ENCODE results near the gene C10orf71.

C10orf71 gene

GRCh38 chr10:49330127-49330665 is 31.2 kb downstream of the C10orf71 start:
- no peaks in the 10 kb centered on the region for H3K4me1 ChIP-seq (ENCODE audit: control insufficient read depth, insufficient read depth, low read length)
- H3K27me3 ChIP-seq (replicated peaks; ENCODE audit: control insufficient read depth, insufficient read depth, low read length) = peaks cover 16% of the 10 kb centered on the region
- H3K4me3 ChIP-seq (ENCODE audit: low read length) = no peak overlapping the region
- no peaks in the 10 kb centered on the region for H3K36me3 ChIP-seq (ENCODE audit: control insufficient read depth, insufficient read depth, low read length, severe bottlenecking)
- DNase-seq (ENCODE audit: low read depth) = no peak
- H3K9ac ChIP-seq (ENCODE audit: low read length) = no peak overlapping the region
- no peaks in the 10 kb centered on the region for H3K9me3 ChIP-seq (ENCODE audit: control insufficient read depth, low read length)

GRCh38 chr10:49331431-49331830 is 32.5 kb downstream of the C10orf71 start:
- H3K4me1 ChIP-seq (ENCODE audit: control insufficient read depth, insufficient read depth, low read length) = no peaks in the 10 kb centered on the region
- H3K9ac ChIP-seq (ENCODE audit: low read length) = no peak overlapping the region
- H3K27me3 ChIP-seq (replicated peaks; ENCODE audit: control insufficient read depth, insufficient read depth, low read length) = peaks cover 13% of the 10 kb centered on the region
- DNase-seq (ENCODE audit: low read depth) = no peak
- H3K36me3 ChIP-seq (ENCODE audit: control insufficient read depth, insufficient read depth, low read length, severe bottlenecking) = no peaks in the 10 kb centered on the region
- H3K9me3 ChIP-seq (ENCODE audit: control insufficient read depth, low read length) = no peaks in the 10 kb centered on the region
- no peak overlapping the region for H3K4me3 ChIP-seq (ENCODE audit: low read length)

GRCh38 chr10:49332333-49332732 is 33.4 kb downstream of the C10orf71 start:
- H3K4me1 ChIP-seq (ENCODE audit: control insufficient read depth, insufficient read depth, low read length) = no peaks in the 10 kb centered on the region
- H3K4me3 ChIP-seq (ENCODE audit: low read length) = no peak overlapping the region
- H3K27me3 ChIP-seq (replicated peaks; ENCODE audit: control insufficient read depth, insufficient read depth, low read length) = peaks cover 13% of the 10 kb centered on the region
- no peaks in the 10 kb centered on the region for H3K36me3 ChIP-seq (ENCODE audit: control insufficient read depth, insufficient read depth, low read length, severe bottlenecking)
- DNase-seq (ENCODE audit: low read depth) = no peak
- no peaks in the 10 kb centered on the region for H3K9me3 ChIP-seq (ENCODE audit: control insufficient read depth, low read length)
- H3K9ac ChIP-seq (ENCODE audit: low read length) = no peak overlapping the region

- Histone ChIP-seq H3K4me1 (ENCODE audit: control insufficient read depth, insufficient read depth, low read length) (no peaks in the 10 kb centered on the region), H3K36me3 (ENCODE audit: control insufficient read depth, insufficient read depth, low read length, severe bottlenecking) (no peaks in the 10 kb centered on the region), H3K9ac (ENCODE audit: low read length) (no peak overlapping the region), H3K27me3 (replicated peaks; ENCODE audit: control insufficient read depth, insufficient read depth, low read length) (peaks cover 17% of the 10 kb centered on the region), H3K9me3 (ENCODE audit: control insufficient read depth, low read length) (no peaks in the 10 kb centered on the region), H3K4me3 (ENCODE audit: low read length) (no peak overlapping the region)
- DNase-seq (ENCODE audit: low read depth) = no peak
These were observed 33.8 kb downstream of the C10orf71 start for GRCh38 chr10:49332768-49333167.

GRCh38 chr10:49333192-49333591 is 34.2 kb downstream of the C10orf71 start:
- peaks cover 17% of the 10 kb centered on the region for H3K27me3 ChIP-seq (replicated peaks; ENCODE audit: control insufficient read depth, insufficient read depth, low read length)
- H3K4me1 ChIP-seq (ENCODE audit: control insufficient read depth, insufficient read depth, low read length) = no peaks in the 10 kb centered on the region
- H3K36me3 ChIP-seq (ENCODE audit: control insufficient read depth, insufficient read depth, low read length, severe bottlenecking) = no peaks in the 10 kb centered on the region
- DNase-seq (ENCODE audit: low read depth) = no peak
- no peak overlapping the region for H3K4me3 ChIP-seq (ENCODE audit: low read length)
- H3K9me3 ChIP-seq (ENCODE audit: control insufficient read depth, low read length) = no peaks in the 10 kb centered on the region
- no peak overlapping the region for H3K9ac ChIP-seq (ENCODE audit: low read length)

- H3K9me3 ChIP-seq (ENCODE audit: control insufficient read depth, low read length) = no peaks in the 10 kb centered on the region
- no peak overlapping the region for H3K9ac ChIP-seq (ENCODE audit: low read length)
- DNase-seq (ENCODE audit: low read depth) = no peak
- peaks cover 17% of the 10 kb centered on the region for H3K27me3 ChIP-seq (replicated peaks; ENCODE audit: control insufficient read depth, insufficient read depth, low read length)
- no peaks in the 10 kb centered on the region for H3K4me1 ChIP-seq (ENCODE audit: control insufficient read depth, insufficient read depth, low read length)
- no peaks in the 10 kb centered on the region for H3K36me3 ChIP-seq (ENCODE audit: control insufficient read depth, insufficient read depth, low read length, severe bottlenecking)
- H3K4me3 ChIP-seq (ENCODE audit: low read length) = no peak overlapping the region
These were observed 36.0 kb downstream of the C10orf71 start for GRCh38 chr10:49334964-49335363.

- Histone ChIP-seq H3K27me3 (replicated peaks; ENCODE audit: control insufficient read depth, insufficient read depth, low read length) (peaks cover 14% of the 10 kb centered on the region), H3K36me3 (ENCODE audit: control insufficient read depth, insufficient read depth, low read length, severe bottlenecking) (no peaks in the 10 kb centered on the region), H3K4me1 (ENCODE audit: control insufficient read depth, insufficient read depth, low read length) (no peaks in the 10 kb centered on the region), H3K9ac (ENCODE audit: low read length) (no peak overlapping the region), H3K4me3 (ENCODE audit: low read length) (no peak overlapping the region), H3K9me3 (ENCODE audit: control insufficient read depth, low read length) (no peaks in the 10 kb centered on the region)
- no peak for DNase-seq (ENCODE audit: low read depth)
These were observed 36.5 kb downstream of the C10orf71 start for GRCh38 chr10:49335364-49335972.

GRCh38 chr10:49338604-49339003 is 39.6 kb downstream of the C10orf71 start:
- H3K9me3 ChIP-seq (ENCODE audit: control insufficient read depth, low read length) = no peaks in the 10 kb centered on the region
- no peaks in the 10 kb centered on the region for H3K4me1 ChIP-seq (ENCODE audit: control insufficient read depth, insufficient read depth, low read length)
- no peaks in the 10 kb centered on the region for H3K36me3 ChIP-seq (ENCODE audit: control insufficient read depth, insufficient read depth, low read length, severe bottlenecking)
- H3K27me3 ChIP-seq (replicated peaks; ENCODE audit: control insufficient read depth, insufficient read depth, low read length) = peaks cover 13% of the 10 kb centered on the region
- no peak overlapping the region for H3K9ac ChIP-seq (ENCODE audit: low read length)
- no peak for DNase-seq (ENCODE audit: low read depth)
- H3K4me3 ChIP-seq (ENCODE audit: low read length) = no peak overlapping the region

- DNase-seq (ENCODE audit: low read depth) = no peak
- H3K9ac ChIP-seq (ENCODE audit: low read length) = no peak overlapping the region
- no peak overlapping the region for H3K4me3 ChIP-seq (ENCODE audit: low read length)
- H3K9me3 ChIP-seq (ENCODE audit: control insufficient read depth, low read length) = peaks cover 7% of the 10 kb centered on the region
- H3K27me3 ChIP-seq (replicated peaks; ENCODE audit: control insufficient read depth, insufficient read depth, low read length) = no peaks in the 10 kb centered on the region
- no peaks in the 10 kb centered on the region for H3K36me3 ChIP-seq (ENCODE audit: control insufficient read depth, insufficient read depth, low read length, severe bottlenecking)
- no peaks in the 10 kb centered on the region for H3K4me1 ChIP-seq (ENCODE audit: control insufficient read depth, insufficient read depth, low read length)
These were observed 45.9 kb downstream of the C10orf71 start for GRCh38 chr10:49344840-49345239.

GRCh38 chr10:49347342-49347741 is 48.4 kb downstream of the C10orf71 start:
- Histone ChIP-seq H3K4me3 (ENCODE audit: low read length) (no peak overlapping the region), H3K4me1 (ENCODE audit: control insufficient read depth, insufficient read depth, low read length) (no peaks in the 10 kb centered on the region), H3K9ac (ENCODE audit: low read length) (no peak overlapping the region), H3K36me3 (ENCODE audit: control insufficient read depth, insufficient read depth, low read length, severe bottlenecking) (no peaks in the 10 kb centered on the region), H3K9me3 (ENCODE audit: control insufficient read depth, low read length) (peaks cover 14% of the 10 kb centered on the region), H3K27me3 (replicated peaks; ENCODE audit: control insufficient read depth, insufficient read depth, low read length) (peaks cover 6% of the 10 kb centered on the region)
- DNase-seq (ENCODE audit: low read depth) = no peak

- DNase-seq (ENCODE audit: low read depth) = no peak
- Histone ChIP-seq H3K36me3 (ENCODE audit: control insufficient read depth, insufficient read depth, low read length, severe bottlenecking) (no peaks in the 10 kb centered on the region), H3K4me3 (ENCODE audit: low read length) (no peak overlapping the region), H3K4me1 (ENCODE audit: control insufficient read depth, insufficient read depth, low read length) (no peaks in the 10 kb centered on the region), H3K9me3 (ENCODE audit: control insufficient read depth, low read length) (peaks cover 14% of the 10 kb centered on the region), H3K9ac (ENCODE audit: low read length) (no peak overlapping the region), H3K27me3 (replicated peaks; ENCODE audit: control insufficient read depth, insufficient read depth, low read length) (peaks cover 6% of the 10 kb centered on the region)
These were observed 48.9 kb downstream of the C10orf71 start for GRCh38 chr10:49347827-49348226.

- Histone ChIP-seq H3K4me1 (ENCODE audit: control insufficient read depth, insufficient read depth, low read length) (no peaks in the 10 kb centered on the region), H3K4me3 (ENCODE audit: low read length) (no peak overlapping the region)
- no peak for DNase-seq (ENCODE audit: low read depth)
These were observed 49.6 kb downstream of the C10orf71 start for GRCh38 chr10:49348593-49348992.

More at GRCh38 chr10:49348593-49348992, 49.6 kb downstream of the C10orf71 start:
- Histone ChIP-seq H3K36me3 (ENCODE audit: control insufficient read depth, insufficient read depth, low read length, severe bottlenecking) (no peaks in the 10 kb centered on the region), H3K27me3 (replicated peaks; ENCODE audit: control insufficient read depth, insufficient read depth, low read length) (peaks cover 11% of the 10 kb centered on the region), H3K9ac (ENCODE audit: low read length) (no peak overlapping the region), H3K9me3 (ENCODE audit: control insufficient read depth, low read length) (peaks cover 14% of the 10 kb centered on the region)

All from adipocyte (in vitro differentiated cells).